IPS DF 6.9 (cell line): ENCODE results near the gene DYRK1A.
"Not testable (repeated sequence)": the region's sequence is repeated elsewhere in the genome, so short reads cannot be mapped to it uniquely, and the experiment has no call there.

Experiments
- DNase-seq: peaks from one replicate; pipeline ENCODE4 v3.0.0-alpha.2; 2013; ENCODE audit warnings: low read depth, low spot score
- H3K27ac ChIP-seq: one replicate; pipeline ENCODE4 v1.5.1; 2013; ENCODE audit warnings: low read length, control low read depth
- H3K27me3 ChIP-seq: 2 replicates; pipeline ENCODE4 v1.6.1; 2013; ENCODE audit warnings: mild to moderate bottlenecking, low read length; ENCODE audit not compliant: control insufficient read depth, insufficient read depth
- H3K36me3 ChIP-seq: 2 replicates; pipeline ENCODE4 v1.6.1; 2013; ENCODE audit warnings: low read length; ENCODE audit not compliant: control insufficient read depth, insufficient read depth
- H3K4me1 ChIP-seq: 2 replicates; pipeline ENCODE4 v1.6.1; 2013; ENCODE audit warnings: low read length; ENCODE audit not compliant: control insufficient read depth, insufficient read depth
- H3K4me3 ChIP-seq: 2 replicates; pipeline ENCODE4 v1.5.1; 2013; ENCODE audit warnings: mild to moderate bottlenecking, low read length
- H3K9me3 ChIP-seq: 2 replicates; pipeline ENCODE4 v1.6.1; 2013; ENCODE audit warnings: low read length, inconsistent platforms; ENCODE audit not compliant: control insufficient read depth, insufficient read depth
- WGBS: extraction: QIAGEN DNeasy Blood & Tissue Kit; methylation state at CpG from one replicate; pipeline ENCODE4 v1.1.7; 2013; ENCODE audit warnings: mixed read lengths, missing lambda C conversion rate; ENCODE audit not compliant: insufficient read length, insufficient coverage; 5-methylcytosine and 5-hydroxymethylcytosine counted together

Gene DYRK1A

DNA sequence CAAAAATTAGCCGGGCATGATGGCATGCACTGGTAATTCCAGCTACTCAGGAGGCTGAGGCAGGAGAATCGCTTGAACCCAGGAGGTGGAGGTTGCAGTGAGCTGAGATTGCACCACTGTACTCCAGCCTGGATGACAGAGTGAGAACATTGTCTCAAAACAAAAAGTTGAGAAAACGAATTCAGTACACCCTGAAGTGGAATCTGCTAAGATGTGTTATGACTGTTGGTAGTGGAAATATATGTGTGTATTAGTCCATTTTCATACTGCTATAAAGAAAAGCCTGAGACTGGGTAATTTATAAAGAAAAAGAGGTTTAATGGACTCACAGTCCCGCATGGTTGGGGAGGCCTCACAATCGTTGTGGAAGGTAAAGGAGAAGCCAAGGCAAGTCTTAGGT lies 158.4 kb downstream of the DYRK1A start:
- H3K27me3 ChIP-seq, H3K4me3 ChIP-seq, H3K36me3 ChIP-seq, H3K4me1 ChIP-seq, H3K27ac ChIP-seq, H3K9me3 ChIP-seq, DNase-seq: not testable (repeated sequence)
- no CpG with 5 or more reads among the region's 5 CpGs for WGBS

DNA sequence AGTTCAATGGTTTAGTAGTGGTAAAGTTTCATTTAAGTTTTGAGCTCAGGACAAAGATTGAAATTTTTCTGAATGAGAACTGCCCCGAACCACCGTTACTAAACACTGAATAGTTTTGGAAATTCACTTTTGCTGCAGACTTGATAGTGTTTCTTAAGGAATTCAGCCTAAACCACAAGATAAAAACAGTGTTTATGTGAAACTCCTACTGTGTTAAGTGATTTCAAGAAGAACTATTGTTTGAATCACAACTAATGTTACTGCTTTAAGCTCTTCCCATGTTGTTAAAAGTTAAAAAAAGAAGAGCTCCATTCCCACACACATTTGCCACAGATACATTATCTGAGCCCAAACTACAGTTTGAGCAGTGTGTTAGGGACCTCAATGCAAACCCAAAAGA lies 159.2 kb downstream of the DYRK1A start:
- peaks cover 3% of the 10 kb centered on the region; the same call in 1 of the 2 replicates for H3K4me1 ChIP-seq
- no CpG with 5 or more reads among the region's 2 CpGs for WGBS
- H3K4me3 ChIP-seq, result no peak overlapping the region

DNA sequence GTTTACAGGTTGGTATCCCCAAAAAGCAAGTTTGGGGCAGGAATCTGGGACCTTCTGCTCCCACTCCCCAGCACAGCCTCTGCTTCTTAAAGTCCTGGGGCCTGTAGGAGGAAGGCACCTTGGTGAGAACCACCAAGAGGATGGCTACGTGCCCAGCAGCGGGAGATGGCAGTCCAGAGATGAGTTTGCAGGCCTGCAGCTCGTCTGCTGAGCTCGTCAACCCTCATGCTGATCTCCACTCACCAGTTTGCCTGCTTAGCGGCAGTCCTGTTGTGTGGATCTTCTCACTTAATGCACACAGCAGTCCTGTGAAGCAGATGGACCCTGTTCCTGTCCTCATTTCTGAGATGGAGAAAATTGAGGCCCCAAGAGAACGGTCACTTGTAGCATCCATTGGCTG lies 160.5 kb downstream of the DYRK1A start:
- no CpG with 5 or more reads among the region's 6 CpGs for WGBS
- no peaks in the 10 kb centered on the region for H3K36me3 ChIP-seq
- H3K4me3 ChIP-seq, result no peak overlapping the region
- H3K27ac ChIP-seq, result no peak overlapping the region
- H3K27me3 ChIP-seq, result no peaks in the 10 kb centered on the region
- peaks cover 2% of the 10 kb centered on the region; the same call in 1 of the 2 replicates for H3K4me1 ChIP-seq
- DNase-seq, result no peak
- no peaks in the 10 kb centered on the region for H3K9me3 ChIP-seq

More for the DNA sequence above, 159.2 kb downstream of the DYRK1A start:
- DNase-seq, result no peak
- no peaks in the 10 kb centered on the region for H3K27me3 ChIP-seq
- no peaks in the 10 kb centered on the region for H3K36me3 ChIP-seq
- H3K27ac ChIP-seq, result no peak overlapping the region
- H3K9me3 ChIP-seq, result no peaks in the 10 kb centered on the region

DNA sequence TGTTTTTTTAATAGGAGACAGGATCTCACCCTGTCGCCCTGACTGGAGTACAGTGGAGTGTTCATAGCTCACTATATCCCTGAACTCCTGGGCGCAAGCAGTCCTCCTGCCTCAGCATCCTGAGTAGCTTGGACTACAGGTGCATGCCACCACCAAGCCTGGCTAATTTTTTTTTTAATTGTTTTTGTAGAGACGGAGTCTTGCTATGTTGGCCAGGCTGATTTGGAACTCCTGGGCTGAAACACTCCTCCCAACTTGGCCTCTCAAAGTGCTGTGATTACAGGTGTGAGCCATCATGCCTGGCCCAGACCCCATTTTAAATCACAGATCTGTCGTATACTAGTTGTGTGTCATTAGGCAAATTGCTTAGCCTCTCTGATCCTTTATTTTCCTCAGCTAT lies 161.1 kb downstream of the DYRK1A start:
- Histone ChIP-seq H3K27ac (no peak overlapping the region), H3K27me3 (no peaks in the 10 kb centered on the region), H3K4me3 (no peak overlapping the region), H3K9me3 (no peaks in the 10 kb centered on the region), H3K4me1 (peaks cover 2% of the 10 kb centered on the region; the same call in 1 of the 2 replicates), H3K36me3 (no peaks in the 10 kb centered on the region)
- no CpG with 5 or more reads among the region's 4 CpGs for WGBS
- DNase-seq, result no peak

DNA sequence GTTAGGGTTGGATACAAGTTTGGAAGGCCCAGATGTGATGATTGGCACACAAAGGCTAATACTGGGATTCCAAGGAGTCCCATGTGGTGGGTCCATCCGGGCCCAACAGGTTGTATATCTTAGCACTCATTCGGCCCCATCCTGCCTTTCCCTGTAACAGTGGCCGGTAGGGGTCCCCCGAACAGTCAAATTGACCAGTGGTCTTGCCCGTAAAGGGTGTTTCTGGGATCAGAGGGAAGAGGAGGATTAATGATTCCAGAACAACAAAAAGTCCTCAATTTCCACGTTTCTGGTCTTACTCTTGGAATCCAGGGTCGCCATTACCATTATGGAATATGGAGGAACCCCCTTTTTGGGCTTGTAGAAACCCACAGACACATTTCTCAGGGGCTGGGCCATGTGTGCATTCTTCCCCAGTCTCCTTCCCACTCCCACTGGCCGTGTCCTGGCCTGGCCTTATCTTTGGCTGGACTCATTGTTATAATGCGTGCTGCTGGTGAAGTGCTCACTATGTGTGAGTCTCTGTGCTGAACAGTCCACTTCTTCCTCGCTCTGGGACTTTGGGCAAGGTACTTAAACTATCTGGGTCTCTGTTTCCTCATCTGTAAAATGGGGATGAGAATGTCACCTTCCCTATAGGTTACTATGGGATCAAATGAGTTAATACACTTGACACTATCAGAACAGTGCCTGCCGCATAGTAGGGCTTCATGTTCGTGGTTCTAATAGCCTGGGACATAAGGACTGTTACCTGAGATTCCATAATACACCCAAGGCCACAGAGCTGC lies 161.8 kb downstream of the DYRK1A start:
- no peaks in the 10 kb centered on the region for H3K36me3 ChIP-seq
- peaks cover 2% of the 10 kb centered on the region; the same call in 1 of the 2 replicates for H3K4me1 ChIP-seq
- H3K9me3 ChIP-seq, result no peaks in the 10 kb centered on the region
- no peak for DNase-seq
- no peak overlapping the region for H3K4me3 ChIP-seq
- no peaks in the 10 kb centered on the region for H3K27me3 ChIP-seq
- no peak overlapping the region for H3K27ac ChIP-seq
- no CpG with 5 or more reads among the region's 12 CpGs for WGBS

DNA sequence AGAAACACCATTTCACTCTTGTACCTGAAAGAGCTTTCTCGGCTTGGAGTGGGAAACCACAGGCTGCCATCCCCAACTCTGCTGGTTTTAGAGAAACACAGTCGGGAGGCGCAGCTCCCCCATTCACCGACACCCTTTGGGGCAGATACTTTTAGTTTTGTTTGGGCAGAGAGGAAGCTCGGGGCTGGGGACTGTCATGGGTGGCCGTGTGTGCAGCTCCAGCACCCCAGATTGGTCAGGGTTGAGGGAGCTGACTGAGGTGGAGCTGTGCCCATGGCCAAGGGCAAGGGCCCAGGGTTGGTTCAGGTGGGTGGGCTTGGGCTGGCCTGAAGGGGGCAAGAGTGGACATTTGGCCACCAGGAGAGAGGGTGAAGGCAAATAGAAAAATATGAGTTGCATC lies 163.1 kb downstream of the DYRK1A start:
- Histone ChIP-seq H3K4me1 (peaks cover 2% of the 10 kb centered on the region; the same call in 1 of the 2 replicates), H3K36me3 (no peaks in the 10 kb centered on the region), H3K9me3 (no peaks in the 10 kb centered on the region), H3K27me3 (no peaks in the 10 kb centered on the region), H3K4me3 (no peak overlapping the region), H3K27ac (no peak overlapping the region)
- DNase-seq, result no peak
- no CpG with 5 or more reads among the region's 6 CpGs for WGBS

DNA sequence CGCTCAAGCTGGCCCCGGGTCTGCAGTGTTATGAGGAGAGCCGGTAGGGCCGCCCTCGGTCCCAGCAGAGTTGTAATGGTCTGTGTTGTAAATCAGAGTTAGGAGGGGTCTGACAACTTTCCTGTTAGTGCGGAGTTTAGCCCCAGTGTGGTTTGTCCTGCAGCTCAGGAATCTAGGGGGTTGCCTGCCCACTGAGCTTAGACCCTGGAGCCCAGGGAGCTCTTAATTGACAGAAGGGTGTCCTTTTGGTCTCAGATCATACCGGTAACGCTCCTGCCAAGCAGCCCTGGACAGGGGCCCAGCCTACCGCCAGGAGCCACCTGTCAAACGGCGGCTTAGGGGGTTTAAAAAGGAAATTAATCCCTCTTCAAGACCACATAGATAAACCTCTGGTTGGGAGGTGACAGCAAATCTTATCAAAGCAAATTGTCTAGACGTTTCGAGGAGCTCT lies 164.4 kb downstream of the DYRK1A start:
- Histone ChIP-seq H3K27me3 (no peaks in the 10 kb centered on the region), H3K9me3 (no peaks in the 10 kb centered on the region), H3K4me3 (no peak overlapping the region), H3K4me1 (peaks cover 2% of the 10 kb centered on the region; the same call in 1 of the 2 replicates), H3K27ac (no peak overlapping the region), H3K36me3 (no peaks in the 10 kb centered on the region)
- DNase-seq, result no peak
- WGBS, result no CpG with 5 or more reads among the region's 13 CpGs

DNA sequence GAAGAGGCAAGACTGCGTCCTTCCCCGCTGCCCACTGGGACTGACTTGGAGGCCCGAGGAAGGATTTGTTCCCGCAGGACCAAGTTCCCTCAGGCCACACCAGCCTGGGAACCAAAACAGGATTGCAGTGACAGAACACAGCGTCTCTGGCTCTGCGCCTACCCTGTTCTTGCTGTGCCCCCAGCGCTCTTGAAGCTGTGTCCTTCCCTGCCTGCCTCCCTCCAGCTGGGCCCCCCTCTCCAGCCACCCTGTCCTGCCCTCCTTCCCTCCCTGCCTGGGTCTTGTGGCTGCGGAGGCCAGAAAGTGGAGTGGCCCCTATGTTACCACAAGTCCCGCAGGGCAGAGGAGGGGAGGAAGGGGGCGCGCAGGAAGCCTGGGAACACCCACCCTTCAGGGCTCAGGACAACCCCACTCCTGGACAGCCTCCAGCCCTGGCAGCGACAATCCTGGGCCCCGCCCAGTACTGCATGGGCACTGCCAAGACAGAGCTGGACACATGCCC lies 164.9 kb downstream of the DYRK1A start:
- Histone ChIP-seq H3K27me3 (no peaks in the 10 kb centered on the region), H3K27ac (no peak overlapping the region), H3K36me3 (no peaks in the 10 kb centered on the region), H3K4me3 (no peak overlapping the region), H3K9me3 (no peaks in the 10 kb centered on the region), H3K4me1 (peaks cover 2% of the 10 kb centered on the region; the same call in 1 of the 2 replicates)
- no CpG with 5 or more reads among the region's 13 CpGs for WGBS
- no peak for DNase-seq

DNA sequence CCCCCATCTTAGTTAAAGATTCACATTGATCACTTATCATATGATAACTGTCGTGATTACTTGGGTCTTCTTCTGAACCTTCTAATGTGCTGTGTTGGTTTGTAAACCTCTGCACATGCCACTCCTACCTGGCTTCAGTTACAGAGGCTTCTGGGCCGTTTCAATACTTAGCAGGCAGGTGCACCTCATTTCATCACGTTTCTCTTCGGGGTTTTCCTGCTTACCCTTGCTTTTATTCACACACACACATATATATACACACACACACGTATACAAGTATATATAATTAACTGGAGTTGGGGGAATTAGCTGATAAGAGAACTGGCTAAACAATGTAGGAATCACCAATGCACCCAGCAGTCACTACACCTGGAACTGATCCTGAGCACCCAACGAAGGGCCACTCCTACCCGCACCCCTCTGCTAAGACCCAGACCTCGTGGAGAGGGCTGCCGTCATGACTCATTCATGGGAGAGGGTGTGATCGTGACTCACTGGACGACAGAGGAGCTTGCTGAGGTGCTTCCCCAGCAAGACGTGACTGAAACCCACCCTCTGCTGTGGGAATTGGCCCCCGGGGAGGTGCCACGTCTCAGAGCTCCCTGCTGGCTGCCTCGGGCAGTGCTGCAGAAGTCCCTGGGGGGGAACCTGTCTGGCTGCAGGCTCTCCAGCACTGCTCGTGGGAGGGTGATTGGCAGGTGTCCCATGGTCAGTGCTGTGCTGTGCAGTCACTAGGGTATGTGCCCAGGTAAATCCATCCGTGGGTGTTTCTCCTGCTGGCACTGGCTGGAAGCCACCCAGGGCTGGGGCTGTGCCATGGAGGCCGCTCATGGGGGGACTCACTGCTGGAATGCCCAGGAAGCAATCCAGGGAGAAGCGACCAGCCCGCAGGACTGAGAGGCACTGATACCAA lies 166.6 kb downstream of the DYRK1A start:
- no peaks in the 10 kb centered on the region for H3K36me3 ChIP-seq
- DNase-seq, result no peak
- no peak overlapping the region for H3K4me3 ChIP-seq
- no peaks in the 10 kb centered on the region for H3K9me3 ChIP-seq
- no CpG with 5 or more reads among the region's 20 CpGs for WGBS
- H3K27ac ChIP-seq, result no peak overlapping the region
- peaks cover 2% of the 10 kb centered on the region; the same call in 1 of the 2 replicates for H3K4me1 ChIP-seq
- no peaks in the 10 kb centered on the region for H3K27me3 ChIP-seq

DNA sequence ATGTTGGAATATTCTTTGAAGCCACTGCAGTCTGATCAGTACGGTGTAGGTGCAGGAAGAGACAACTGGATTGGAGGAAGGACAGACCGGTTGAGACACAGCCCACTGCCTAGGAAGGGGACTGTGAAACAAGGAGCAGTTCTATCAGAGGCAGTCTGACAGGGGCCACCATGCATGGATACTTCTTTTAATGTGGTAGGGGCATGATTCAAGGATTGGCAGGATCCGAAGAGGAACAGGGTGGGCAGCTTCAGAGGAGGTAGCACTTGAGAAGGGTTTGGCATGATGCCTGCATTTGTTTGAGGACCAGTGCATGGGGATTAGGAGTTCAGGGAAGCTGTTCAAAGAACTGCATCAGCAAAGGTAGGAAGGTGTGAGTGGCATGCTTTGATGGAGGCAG lies 167.9 kb downstream of the DYRK1A start:
- no peaks in the 10 kb centered on the region for H3K36me3 ChIP-seq
- H3K4me3 ChIP-seq, result no peak overlapping the region
- peaks cover 2% of the 10 kb centered on the region; the same call in 1 of the 2 replicates for H3K4me1 ChIP-seq
- no peaks in the 10 kb centered on the region for H3K27me3 ChIP-seq
- WGBS, result no CpG with 5 or more reads among the region's 3 CpGs
- no peak for DNase-seq
- no peaks in the 10 kb centered on the region for H3K9me3 ChIP-seq
- H3K27ac ChIP-seq, result no peak overlapping the region
